22Rv1 (cell line): ENCODE data around the gene SCNN1B.

Source experiments
- H3K27ac ChIP-seq: fragments of 450-650 bp; 2 replicates; pipeline ENCODE4 v1.5.1; 2017
- CTCF ChIP-seq: fragments of 450-650 bp; IDR thresholded peaks from 2 replicates; pipeline ENCODE4 v1.5.1; 2017; ENCODE audit warnings: mild to moderate bottlenecking
- ZFX ChIP-seq: fragments of 450-650 bp; IDR thresholded peaks from 2 replicates; pipeline ENCODE4 v1.6.1; 2017; ENCODE audit warnings: antibody characterized with exemption, borderline replicate concordance

The SCNN1B gene

GRCh38 chr16:23323224-23324030 lies 21.3 kb downstream of the SCNN1B start:
- no peak for TF ChIP-seq CTCF
- no peak for TF ChIP-seq ZFX
- no peak overlapping the region for H3K27ac ChIP-seq

GRCh38 chr16:23324727-23325126 lies 22.6 kb downstream of the SCNN1B start:
- no peak overlapping the region for H3K27ac ChIP-seq
- TF ChIP-seq ZFX = no peak
- no peak for TF ChIP-seq CTCF

- no peak for TF ChIP-seq CTCF
- no peak for TF ChIP-seq ZFX
- no peak overlapping the region for H3K27ac ChIP-seq
Observed at GRCh38 chr16:23327836-23328235, 25.7 kb downstream of the SCNN1B start.

- TF ChIP-seq CTCF (no peak), ZFX (no peak)
- no peak overlapping the region for H3K27ac ChIP-seq
Observed at GRCh38 chr16:23330161-23330560, 28.1 kb downstream of the SCNN1B start.

- no peak overlapping the region for H3K27ac ChIP-seq
- TF ChIP-seq CTCF = no peak
- no peak for TF ChIP-seq ZFX
Observed at GRCh38 chr16:23330583-23331249, 28.6 kb downstream of the SCNN1B start.

- no peak overlapping the region for H3K27ac ChIP-seq
- TF ChIP-seq ZFX (no peak), CTCF (no peak)
Observed at GRCh38 chr16:23333034-23333579, 31.0 kb downstream of the SCNN1B start.
